AG04449 (cell line): ENCODE results near the gene AFAP1.

Experiments
- CTCF ChIA-PET: fragments of 350-600 bp; formaldehyde crosslinking; extraction: SDS; loops from one replicate; lab custom pipeline; 2021; ENCODE audit warnings: antibody characterized with exemption; lab: Yijun Ruan, JAX
- POLR2A ChIA-PET: fragments of 400-600, 350-600 bp; formaldehyde crosslinking; extraction: SDS; loops from one replicate; lab custom pipeline; 2020; ENCODE audit warnings: antibody characterized with exemption, inconsistent platforms; lab: Yijun Ruan, JAX
- DNase-seq: peaks from one replicate; pipeline ENCODE4 v3.0.0-alpha.2; 2010; ENCODE audit warnings: low read depth, low spot score
- H3K4me3 ChIP-seq: 2 replicates; pipeline ENCODE4 v1.5.1; 2011; ENCODE audit warnings: low read depth, mild to moderate bottlenecking, control low read depth, low read length
- TF ChIP-seq, protein P1 (sequence below): IDR thresholded peaks from one replicate; pipeline ENCODE4 v1.5.1; 2011; ENCODE audit warnings: mild to moderate bottlenecking, moderate library complexity, low read length, control low read depth, inconsistent platforms; ENCODE audit not compliant: insufficient read depth; ENCODE audit errors: missing control alignments

AFAP1 gene

GRCh38 chr4:7806338-7807090 is 133.1 kb downstream of the AFAP1 start:
- ChIA-PET POLR2A (interaction anchor here (1.0 to 1.4 kb wide), 2 partner anchors 36 to 38 kb away, joined by 3 read pairs; no protein-coding TSS in a partner anchor), CTCF (interaction anchor here (0.9 to 13.3 kb wide), 7 partner anchors 10 to 180 kb away, joined by 3 to 193 read pairs (median 33); no protein-coding TSS in a partner anchor)
- TF ChIP-seq, protein P1, sequence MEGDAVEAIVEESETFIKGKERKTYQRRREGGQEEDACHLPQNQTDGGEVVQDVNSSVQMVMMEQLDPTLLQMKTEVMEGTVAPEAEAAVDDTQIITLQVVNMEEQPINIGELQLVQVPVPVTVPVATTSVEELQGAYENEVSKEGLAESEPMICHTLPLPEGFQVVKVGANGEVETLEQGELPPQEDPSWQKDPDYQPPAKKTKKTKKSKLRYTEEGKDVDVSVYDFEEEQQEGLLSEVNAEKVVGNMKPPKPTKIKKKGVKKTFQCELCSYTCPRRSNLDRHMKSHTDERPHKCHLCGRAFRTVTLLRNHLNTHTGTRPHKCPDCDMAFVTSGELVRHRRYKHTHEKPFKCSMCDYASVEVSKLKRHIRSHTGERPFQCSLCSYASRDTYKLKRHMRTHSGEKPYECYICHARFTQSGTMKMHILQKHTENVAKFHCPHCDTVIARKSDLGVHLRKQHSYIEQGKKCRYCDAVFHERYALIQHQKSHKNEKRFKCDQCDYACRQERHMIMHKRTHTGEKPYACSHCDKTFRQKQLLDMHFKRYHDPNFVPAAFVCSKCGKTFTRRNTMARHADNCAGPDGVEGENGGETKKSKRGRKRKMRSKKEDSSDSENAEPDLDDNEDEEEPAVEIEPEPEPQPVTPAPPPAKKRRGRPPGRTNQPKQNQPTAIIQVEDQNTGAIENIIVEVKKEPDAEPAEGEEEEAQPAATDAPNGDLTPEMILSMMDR, result no peak
- no peak for DNase-seq
- no peak overlapping the region for H3K4me3 ChIP-seq

DNA sequence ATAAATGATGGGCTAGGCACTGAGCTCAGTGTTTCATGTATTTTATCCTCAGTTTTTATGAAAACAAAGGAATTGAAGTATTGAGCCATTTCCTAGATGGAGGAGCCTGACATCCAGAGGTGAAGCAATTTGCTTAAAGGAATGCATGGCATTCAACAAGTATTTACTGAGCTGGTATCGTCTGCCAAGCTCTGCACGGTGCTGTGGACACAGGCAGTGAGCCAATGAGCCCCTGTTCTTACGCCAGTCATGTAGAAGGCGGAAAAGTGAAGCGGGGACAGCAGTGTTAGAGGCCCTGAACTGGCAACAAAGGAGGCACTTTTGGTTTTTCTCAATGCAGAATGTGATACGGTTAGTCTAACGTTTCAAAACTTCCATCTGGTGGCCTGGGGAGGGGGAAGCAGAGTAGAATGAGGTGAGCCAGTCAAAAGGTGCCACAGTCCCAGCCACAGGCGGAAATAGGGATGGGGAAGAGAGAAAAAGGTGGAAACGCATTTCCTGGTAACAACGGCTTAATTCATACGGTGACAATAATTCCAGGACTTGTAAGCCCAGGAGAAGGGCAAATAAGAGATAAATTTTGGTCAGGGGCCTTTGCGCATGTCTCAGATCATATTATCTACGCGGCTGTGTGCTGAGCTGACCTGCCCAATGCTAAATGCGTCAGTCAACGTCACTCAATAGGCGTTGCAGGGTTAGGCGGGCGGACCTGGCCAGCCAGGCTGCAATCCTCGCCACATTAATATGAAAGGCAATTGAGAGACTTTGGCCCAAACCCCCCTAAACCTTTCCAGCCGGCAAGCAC is 133.9 kb downstream of the AFAP1 start:
- peak; percentile 97 for DNase-seq
- TF ChIP-seq, protein P1, result no peak
- ChIA-PET POLR2A (interaction anchor here (1.0 to 1.6 kb wide), 3 partner anchors 11 to 134 kb away, joined by 3 to 6 read pairs (median 5); partner anchors contain the start of gene AFAP1), CTCF (interaction anchor here (1.1 to 13.3 kb wide), 24 partner anchors 11 to 181 kb away, joined by 3 to 193 read pairs (median 8); partner anchors contain the start of gene AFAP1)
- H3K4me3 ChIP-seq, result no peak overlapping the region

DNA sequence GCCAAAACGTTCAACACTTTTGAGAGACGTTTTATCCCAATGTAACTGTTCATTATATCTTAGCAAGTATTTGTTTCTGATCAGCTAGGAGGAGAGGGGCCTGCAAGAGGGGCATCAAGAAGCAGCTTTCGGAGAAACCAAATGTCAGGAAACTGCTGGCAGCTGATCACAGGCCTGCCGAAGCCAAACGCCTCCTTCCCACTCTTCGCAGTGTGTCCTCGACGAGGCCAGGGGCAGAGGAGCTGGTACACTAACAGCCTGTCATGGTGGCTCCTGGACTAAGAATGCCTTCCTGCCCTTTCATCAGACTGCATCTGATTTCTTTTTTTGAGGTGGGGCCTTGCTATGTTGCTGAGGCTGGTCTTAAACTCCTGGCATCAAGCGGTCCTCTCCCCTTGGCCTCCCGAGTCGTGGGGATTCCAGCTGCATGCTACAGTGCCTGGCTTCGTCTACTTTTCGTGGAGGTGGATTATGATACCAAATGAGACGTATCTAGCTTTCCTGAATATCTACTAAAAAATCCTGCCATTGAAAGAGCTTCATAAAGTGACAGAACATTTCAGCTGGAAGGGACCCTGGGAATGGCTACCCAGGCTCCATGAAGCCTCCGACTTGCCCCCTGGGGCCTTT is 134.8 kb downstream of the AFAP1 start:
- TF ChIP-seq, protein P1, result no peak
- H3K4me3 ChIP-seq, result no peak overlapping the region
- DNase-seq, result no peak
- POLR2A ChIA-PET, result interaction anchor here (1.0 to 1.6 kb wide), 5 partner anchors 7 to 135 kb away, joined by 3 to 6 read pairs (median 5); partner anchors contain the start of gene AFAP1
- CTCF ChIA-PET, result interaction anchor here (0.7 to 13.3 kb wide), 51 partner anchors 12 to 221 kb away, joined by 3 to 193 read pairs (median 6); partner anchors contain the start of gene AFAP1

DNA sequence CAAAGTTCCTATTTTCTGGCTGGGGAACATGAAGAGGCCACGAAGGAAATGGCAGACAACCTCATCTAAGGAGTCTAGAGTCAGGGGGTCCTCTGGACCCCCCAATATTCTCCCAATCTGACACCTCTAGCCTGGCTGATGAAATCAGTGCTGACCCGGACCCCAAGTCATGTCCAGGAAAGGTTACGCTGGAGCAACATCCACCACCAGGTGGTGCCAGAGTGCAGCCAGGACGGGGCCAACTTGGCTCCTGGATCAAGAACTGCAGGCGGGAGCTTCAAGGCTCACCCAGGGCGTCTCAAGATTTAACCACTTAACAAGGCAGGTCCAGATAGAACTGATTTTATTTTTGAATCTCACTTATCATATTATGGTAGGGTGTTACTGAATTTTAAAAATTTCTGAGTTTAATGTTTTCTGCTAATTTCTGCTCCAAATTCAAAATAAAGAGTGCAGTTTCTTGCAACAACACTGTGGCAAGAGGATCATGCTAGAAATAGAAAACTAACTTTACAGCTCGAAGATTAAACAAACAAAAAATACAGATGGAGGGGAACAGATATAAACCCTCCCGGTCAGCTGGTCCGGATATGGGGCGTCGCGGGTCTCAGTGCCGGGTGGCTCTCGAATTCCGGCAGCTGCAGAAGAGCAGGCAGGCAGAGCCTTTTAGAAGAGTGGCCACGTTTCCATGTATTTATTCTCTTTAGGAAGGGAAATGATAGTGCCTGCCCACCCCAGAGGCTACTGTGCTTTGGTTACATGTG is 135.5 kb downstream of the AFAP1 start:
- H3K4me3 ChIP-seq, result no peak overlapping the region
- CTCF ChIA-PET, result interaction anchor here (0.7 to 13.3 kb wide), 47 partner anchors 12 to 222 kb away, joined by 3 to 193 read pairs (median 6); partner anchors contain the start of gene AFAP1
- DNase-seq, result no peak
- TF ChIP-seq, protein P1, result peak; percentile 89
- POLR2A ChIA-PET, result interaction anchor here (1.0 to 1.6 kb wide), 4 partner anchors 8 to 135 kb away, joined by 4 to 6 read pairs (median 6); partner anchors contain the start of gene AFAP1

DNA sequence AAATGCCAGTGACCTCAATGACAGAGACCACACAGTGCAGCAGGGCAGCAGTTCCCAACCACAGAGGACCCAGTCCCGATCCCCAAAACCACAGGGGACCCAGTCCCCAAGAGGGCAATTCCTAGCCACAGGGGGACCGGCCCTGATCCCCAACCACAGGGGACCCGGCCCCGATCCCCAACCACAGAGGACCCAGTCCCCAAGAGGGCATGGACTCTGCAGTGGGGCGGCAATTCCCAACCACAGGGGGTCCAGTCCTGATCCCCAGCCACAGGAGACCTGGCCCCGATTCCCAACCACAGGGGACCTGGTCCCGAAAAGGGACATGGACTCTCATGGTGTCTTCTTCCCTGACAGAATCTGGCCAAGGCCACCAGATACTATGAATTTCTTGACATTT is 136.3 kb downstream of the AFAP1 start:
- POLR2A ChIA-PET, result interaction anchor here (1.0 to 1.1 kb wide), 2 partner anchors 9 to 25 kb away, joined by 4 to 6 read pairs; no protein-coding TSS in a partner anchor

More for the DNA sequence above, 136.3 kb downstream of the AFAP1 start:
- DNase-seq, result no peak
- CTCF ChIA-PET, result interaction anchor here (0.6 to 13.3 kb wide), 29 partner anchors 11 to 597 kb away, joined by 3 to 193 read pairs (median 7); no protein-coding TSS in a partner anchor
- H3K4me3 ChIP-seq, result no peak overlapping the region
- TF ChIP-seq, protein P1, result no peak
